Prostate gland (tissue), 2 donors: ENCODE results near the gene TAF8.

Source experiments
- POLR2AphosphoS5 ChIP-seq: sonication (generic); formaldehyde crosslinking; IDR thresholded peaks from one replicate; pipeline ENCODE4 v1.6.1; 2017; ENCODE audit warnings: antibody characterized with exemption
- TF ChIP-seq, protein P1 (sequence below), 4 experiments: fragments of 200-600 bp in 2 of 4; fragments of 450-650 bp in 2 of 4; sonication (generic) in 2 of 4; IDR thresholded peaks; 1 replicate in 3 of 4; 2 replicates in 1 of 4; pipeline ENCODE4 v1.5.1; 2016 to 2019; ENCODE audit warnings: antibody characterized with exemption in 4 of 4, mild to moderate bottlenecking in 2 of 4, moderate library complexity in 2 of 4

GRCh38 chr6:42099340-42100028, 49.2 kb downstream of the TAF8 start:
- TF ChIP-seq, protein P1, sequence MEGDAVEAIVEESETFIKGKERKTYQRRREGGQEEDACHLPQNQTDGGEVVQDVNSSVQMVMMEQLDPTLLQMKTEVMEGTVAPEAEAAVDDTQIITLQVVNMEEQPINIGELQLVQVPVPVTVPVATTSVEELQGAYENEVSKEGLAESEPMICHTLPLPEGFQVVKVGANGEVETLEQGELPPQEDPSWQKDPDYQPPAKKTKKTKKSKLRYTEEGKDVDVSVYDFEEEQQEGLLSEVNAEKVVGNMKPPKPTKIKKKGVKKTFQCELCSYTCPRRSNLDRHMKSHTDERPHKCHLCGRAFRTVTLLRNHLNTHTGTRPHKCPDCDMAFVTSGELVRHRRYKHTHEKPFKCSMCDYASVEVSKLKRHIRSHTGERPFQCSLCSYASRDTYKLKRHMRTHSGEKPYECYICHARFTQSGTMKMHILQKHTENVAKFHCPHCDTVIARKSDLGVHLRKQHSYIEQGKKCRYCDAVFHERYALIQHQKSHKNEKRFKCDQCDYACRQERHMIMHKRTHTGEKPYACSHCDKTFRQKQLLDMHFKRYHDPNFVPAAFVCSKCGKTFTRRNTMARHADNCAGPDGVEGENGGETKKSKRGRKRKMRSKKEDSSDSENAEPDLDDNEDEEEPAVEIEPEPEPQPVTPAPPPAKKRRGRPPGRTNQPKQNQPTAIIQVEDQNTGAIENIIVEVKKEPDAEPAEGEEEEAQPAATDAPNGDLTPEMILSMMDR (IDR thresholded peaks at IDR 0.05), result peak in 1 of 4 experiments; percentile 3
- peak; percentile 72 for TF ChIP-seq POLR2AphosphoS5
